Measurements from ENCODE around the gene RUBCN.
"Not testable (repeated sequence)": the region's sequence is repeated elsewhere in the genome, so short reads cannot be mapped to it uniquely, and the experiment has no call there.

RUBCN gene

DNA sequence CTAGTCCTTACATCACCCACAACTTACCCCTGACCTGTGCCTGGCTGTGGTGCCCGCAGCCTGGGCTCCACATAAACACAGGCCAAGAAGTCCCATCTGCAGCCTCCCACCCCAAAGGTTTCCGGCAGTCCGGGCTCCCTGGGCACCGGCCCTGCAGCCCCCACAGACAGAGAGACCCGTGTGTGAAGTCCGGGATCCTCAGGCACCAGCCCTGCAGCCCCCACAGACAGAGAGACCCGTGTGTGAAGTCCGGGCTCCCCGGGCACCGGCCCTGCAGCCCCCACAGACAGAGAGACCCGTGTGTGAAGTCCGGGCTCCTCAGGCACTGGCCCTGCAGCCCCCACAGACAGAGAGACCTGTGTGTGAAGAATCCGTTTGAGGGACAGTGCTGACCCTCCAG, 78.0 kb downstream of the RUBCN start:
- DNase-seq (ENCODE audit: low read depth in 2 of 2) = not testable (repeated sequence)

- DNase-seq (ENCODE audit: low read depth in 2 of 2) = not testable (repeated sequence)
These were observed 79.0 kb downstream of the RUBCN start for GRCh38 chr3:197657541-197658292.

DNA sequence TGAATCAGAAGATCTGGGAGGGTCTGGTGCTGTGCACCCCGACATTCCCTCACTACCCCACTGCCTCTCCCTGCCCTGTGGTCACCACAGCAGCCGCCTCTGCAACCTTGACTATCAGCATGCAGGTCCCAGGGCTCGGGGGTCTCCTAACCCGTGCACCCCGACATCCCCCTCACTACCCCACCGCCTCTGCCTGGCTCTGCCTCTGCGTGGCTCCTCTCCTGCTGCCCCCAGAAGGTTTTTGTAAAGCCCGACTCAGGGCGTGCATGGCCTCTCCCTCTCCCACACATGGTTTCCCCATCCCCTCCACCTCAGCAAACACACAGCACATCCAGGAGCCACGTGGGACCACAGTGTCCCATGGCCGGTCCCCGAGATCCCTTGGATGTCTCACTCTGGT, 79.7 kb downstream of the RUBCN start:
- DNase-seq (ENCODE audit: low read depth in 2 of 2) = not testable (repeated sequence)

DNA sequence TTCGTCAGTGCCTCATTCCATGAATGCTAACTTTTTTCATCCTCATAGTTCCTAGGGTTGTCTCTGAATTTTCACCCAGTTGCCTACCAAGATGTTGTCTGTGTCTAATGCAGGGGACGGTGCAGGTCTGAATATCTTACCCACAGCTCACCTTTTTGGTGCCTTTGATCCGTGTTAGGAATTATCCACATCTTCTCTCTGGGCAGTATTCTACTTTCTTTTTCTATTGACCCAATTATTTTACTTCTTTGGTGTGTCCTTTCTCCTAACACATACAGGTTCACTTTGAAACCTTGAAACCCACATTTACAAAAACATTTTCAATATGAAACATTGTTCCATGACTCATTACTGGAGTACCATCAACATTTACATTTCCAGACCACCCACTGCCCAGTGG, 80.6 kb downstream of the RUBCN start:
- DNase-seq (ENCODE audit: low read depth in 2 of 2) = not testable (repeated sequence)

DNA sequence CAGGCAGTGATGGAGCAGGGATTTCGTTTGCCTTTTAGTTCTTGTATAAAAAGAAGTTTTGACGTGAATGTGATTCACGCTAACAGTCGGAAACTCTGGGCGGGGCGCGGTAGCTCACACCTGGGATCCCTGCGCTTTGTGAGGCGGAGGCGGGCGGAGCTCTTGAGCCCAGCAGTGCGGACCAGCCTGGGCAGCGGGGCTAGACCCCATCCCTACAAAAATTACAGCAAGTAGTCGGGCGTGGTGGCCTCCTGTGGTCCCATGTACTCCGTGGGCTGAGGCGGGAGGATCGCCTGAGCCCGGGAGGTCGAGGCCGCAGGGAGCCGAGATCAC, 81.7 kb downstream of the RUBCN start:
- DNase-seq (ENCODE audit: low read depth in 2 of 2) = not testable (repeated sequence)

DNA sequence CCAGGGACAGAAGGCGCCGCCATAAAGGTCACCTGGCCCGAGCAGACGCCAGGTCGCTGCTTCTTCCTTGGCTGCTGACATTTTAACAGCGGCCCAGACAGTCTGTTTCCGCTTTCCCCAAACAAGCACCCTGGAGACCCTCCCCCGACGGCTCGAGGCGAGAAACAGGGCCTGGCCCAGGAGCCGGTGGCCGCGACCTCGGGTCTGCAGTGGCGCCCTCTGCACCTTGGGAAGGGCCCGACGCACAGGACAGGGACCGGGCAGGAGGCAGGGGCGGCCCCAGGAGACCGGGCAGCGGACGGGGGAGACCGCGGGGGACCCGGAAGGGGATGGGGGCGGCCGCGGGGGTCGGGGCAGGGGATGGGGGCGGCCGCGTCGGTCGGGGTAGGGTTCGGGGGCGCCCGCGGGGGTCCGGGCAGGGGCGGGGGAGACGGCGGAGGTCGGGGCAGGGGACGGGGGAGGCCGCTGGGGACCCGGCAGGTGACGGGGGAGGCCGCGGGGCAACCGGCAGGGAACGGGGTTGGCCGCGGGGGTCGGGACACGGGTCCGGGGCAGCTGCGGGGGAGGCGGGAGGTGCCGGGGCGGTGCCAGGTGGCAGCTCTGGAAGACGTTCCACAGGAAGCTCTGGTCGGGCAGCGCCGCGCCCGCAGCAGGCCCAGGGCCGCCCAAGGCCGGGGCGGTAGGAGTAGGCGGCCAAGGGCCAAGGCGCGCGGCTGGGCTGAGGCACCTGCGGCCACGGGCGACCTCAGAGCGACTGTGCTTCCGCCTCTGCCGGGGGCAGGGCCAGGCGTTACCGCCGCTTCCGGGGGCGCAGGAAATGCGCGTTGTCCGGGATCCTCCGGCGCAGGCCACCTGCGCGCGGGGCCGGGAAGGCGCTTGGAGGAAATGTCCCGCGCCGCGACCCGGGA, 82.4 kb downstream of the RUBCN start:
- DNase-seq (ENCODE audit: low read depth in 2 of 2) = peak in 1 of 2 experiments; percentile 17

GRCh38 chr3:197652860-197653259, 83.8 kb downstream of the RUBCN start:
- DNase-seq (ENCODE audit: low read depth in 2 of 2) = not testable (repeated sequence)

DNA sequence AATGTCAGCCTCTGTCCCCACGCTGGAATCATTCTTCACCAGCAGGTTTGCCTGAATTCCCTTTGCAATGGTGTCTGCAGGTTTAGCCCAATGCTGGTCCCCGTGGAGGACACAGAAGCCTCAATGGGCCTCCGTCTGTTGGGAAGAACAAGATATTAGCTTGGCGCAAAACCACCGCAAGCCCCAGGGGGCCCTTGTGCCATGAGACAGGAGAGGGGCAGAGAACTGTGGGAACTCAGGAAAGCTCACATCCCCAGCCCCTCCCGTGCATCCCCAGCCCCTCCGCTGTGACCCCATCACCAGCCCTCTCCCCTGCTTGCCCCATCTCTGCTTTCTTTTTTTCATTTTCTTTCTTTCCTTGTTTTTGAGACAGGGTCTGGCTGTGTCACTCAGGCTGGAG, 89.1 kb downstream of the RUBCN start:
- not testable (repeated sequence) for DNase-seq (ENCODE audit: low read depth in 2 of 2)

DNA sequence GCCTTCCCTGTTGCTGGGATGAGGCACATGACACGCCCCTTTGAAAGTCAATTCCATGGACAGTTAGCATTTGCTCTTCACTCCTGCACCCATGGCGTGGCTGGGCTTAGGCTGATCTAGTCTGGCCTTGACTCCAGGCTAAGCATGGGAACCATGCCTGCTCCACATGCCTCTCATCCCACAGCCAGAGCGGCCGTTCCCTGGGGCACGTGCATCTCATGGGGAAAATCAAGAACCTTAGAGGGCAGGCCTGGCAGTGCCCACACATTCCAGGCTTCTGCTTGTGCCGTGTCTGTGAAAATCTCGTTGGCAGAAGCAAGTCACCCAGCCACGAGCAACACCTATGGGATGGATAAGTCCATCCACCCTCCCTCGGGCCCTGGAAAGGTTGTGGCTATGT, 89.5 kb downstream of the RUBCN start:
- not testable (repeated sequence) for DNase-seq (ENCODE audit: low read depth in 2 of 2)

DNA sequence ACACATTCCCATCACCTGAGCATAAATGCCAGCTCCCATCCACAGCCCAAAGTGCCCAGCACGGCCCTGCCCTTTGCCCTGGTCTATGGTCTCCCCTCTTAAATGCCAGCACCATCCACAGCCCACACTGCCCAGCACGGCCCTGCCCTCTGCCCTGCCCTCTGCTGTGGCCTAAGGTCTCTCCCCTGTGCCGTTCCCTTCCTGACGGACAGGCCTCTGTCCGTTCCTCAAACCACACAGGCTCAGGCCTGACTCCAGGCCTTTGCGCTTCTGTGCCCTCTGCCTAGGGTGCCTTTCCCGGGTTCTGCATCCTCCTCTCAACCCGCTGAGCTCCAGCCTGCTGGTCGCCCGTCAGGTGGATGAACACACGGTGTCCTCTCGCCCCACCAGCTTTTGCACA, 90.4 kb downstream of the RUBCN start:
- not testable (repeated sequence) for DNase-seq (ENCODE audit: low read depth in 2 of 2)

- not testable (repeated sequence) for DNase-seq (ENCODE audit: low read depth in 2 of 2)
These were observed 99.1 kb downstream of the RUBCN start for GRCh38 chr3:197637556-197637955.

DNA sequence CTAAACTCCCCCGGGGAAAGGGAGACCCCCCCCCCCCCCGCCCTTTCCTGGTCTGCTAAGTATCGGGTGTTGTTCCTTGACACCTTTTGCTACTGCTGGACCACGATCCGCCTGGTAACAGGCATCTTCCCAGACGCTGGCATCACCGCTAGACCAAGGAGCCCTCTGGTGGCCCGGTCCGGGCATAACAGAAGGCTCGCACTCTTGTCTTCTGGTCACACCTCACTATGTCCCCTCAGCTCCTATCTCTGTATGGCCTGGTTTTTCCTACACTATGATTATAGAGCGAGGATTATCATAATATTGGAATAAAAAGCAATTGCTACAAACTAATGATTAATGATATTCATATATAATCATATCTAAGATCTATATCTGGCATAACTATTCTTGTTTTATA, 104.7 kb downstream of the RUBCN start:
- not testable (repeated sequence) for DNase-seq (ENCODE audit: low read depth in 2 of 2)

DNA sequence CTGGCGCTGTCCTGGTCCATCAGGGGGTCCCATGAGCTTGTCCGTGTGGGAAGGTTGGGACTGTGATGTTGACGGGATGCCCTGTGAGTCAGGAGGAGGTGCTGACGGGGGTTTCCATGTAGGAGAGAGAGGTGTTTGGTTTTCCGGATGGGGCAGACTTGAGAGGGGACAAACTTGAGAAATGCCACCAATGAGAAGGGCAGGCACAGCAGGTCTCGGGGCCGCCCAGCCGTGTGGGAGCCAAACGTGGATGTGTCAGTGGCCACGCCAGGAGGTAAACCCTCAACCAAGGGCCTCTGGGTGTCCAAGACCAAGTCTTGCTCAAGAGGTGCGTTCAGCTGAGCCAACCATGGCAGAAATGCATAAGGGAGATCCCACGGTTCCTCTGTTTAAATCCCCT, 105.9 kb downstream of the RUBCN start:
- not testable (repeated sequence) for DNase-seq (ENCODE audit: low read depth in 2 of 2)

- not testable (repeated sequence) for DNase-seq (ENCODE audit: low read depth in 2 of 2)
These were observed 107.4 kb downstream of the RUBCN start for GRCh38 chr3:197629286-197629685.

DNA sequence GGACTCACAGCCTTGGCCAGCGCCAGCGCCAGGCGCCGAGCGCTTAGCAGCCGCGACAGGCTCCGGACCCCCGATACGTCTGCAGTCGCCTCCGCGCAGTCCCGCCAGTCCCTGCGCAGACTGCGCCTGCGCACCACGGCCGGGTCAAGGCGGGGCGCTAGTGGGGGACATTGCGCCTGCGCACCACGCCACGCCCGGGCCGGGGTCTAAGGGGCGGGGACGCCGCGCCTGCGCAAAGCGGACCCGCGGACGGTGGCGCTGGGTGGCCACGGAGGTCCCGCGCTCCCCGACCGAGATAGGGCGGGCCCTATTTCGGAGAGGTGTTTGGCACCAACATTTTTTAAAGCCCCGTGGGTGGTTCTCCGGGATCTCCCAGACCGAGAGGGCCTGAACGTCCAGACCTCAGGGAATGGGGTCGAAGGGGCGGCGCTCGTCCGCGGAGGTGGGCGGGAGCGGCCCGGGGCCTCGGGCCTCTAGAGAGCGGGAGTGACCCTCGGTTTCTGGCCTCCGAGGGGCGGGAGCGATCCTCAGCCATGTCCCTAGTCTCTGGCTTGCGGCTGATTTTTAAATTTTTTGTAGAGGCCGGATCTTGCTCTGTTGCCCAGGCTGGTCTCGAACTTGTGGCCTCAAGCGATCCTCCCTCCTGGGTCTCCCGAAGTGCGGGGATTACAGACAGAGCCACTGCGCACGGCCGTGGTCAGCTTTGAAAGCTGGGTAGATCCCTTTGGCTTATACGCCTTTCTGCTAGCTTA, 108.8 kb downstream of the RUBCN start:
- DNase-seq (ENCODE audit: low read depth in 2 of 2) = peak; percentile 84 to 85

DNA sequence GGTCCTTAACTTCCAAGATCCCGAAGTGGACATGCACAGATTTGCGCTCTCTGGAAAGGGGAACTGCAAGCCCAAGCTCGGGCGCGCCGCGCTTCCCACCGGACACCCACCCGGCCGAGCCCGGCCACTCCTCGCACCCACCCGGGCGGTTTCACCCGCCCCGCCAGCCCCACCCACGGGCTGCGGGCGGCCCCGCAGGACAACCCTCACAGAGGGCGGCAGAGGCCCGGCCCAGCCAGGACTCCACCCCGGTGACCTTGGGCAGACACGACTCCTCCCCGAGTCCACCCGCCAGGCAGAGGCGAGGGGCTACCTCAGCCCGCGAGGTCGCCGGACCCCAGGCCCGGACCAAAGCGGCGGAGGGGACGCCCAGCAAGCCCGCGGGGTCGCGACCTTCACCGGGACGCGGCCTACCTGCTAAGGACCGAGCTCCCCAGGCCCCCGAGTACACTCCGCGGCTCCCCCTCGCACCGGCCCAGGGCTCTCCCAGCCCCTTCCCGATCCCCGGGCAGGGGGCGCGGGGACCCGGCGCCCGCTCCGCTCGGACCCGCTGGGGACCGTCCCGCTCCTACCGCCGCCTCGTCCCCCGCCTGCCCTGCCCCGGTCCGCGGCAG, 109.4 kb downstream of the RUBCN start:
- DNase-seq (ENCODE audit: low read depth in 2 of 2) = not testable (repeated sequence)

DNA sequence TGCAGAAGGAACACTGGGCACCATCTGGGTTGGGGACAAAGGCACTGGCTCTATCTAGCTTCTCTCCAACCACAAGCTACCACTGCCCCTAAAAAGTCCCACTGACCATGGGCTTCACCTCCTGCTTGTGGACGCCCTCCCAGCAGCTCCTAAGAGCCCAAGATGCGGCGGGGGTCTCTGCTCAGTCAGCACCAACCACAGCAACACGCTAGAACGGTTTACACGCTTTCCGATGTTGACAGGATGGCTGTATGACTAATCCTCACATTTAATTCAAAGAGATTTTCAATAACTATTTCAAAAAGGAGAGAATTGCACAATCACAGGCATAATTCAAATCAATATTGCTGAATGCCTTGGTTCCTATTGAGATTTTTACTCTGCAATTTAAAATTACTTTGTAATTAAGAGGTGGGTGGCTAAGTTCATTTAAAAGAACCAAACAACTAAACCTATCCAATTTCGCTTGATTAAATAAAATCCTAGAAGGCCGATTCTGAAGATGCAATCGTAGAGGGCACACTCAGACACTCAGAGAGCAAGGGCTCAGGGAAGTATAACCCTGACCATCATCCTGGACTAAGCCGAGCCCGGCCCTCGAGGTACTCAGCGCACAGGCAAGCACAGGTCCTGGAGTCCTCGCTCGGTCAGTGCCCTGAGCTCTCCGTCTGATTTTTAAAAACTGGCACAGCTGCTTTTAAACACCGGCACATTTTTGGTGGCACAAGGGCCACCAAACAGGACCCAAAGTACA, 110.1 kb downstream of the RUBCN start:
- not testable (repeated sequence) for DNase-seq (ENCODE audit: low read depth in 2 of 2)

- not testable (repeated sequence) for DNase-seq (ENCODE audit: low read depth in 2 of 2)
These were observed 115.2 kb downstream of the RUBCN start for GRCh38 chr3:197621478-197621877.
